ENCODE measurements around the gene KDM2A.
"Not testable (repeated sequence)": the region's sequence is repeated elsewhere in the genome, so short reads cannot be mapped to it uniquely, and the experiment has no call there.

Gene KDM2A

DNA sequence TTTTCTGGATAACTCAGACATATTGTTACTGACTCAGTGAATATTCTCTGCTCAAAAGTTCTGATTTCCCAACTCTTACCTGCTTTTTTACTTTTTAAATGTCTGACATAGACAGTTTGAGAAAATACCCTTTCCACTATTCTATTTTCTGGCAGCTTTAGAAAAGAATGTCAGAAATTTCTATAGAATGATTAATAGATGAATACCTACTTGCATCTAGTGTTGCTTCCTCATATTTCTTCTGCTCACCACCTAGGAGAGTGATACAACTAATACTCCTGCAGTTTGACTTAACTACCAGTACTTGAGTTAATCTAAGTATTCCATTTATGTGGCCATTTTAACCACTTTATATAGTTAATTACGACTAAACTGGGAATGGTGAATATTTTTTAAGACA lies 55.2 kb downstream of the KDM2A start:
- no peak for DNase-seq

DNA sequence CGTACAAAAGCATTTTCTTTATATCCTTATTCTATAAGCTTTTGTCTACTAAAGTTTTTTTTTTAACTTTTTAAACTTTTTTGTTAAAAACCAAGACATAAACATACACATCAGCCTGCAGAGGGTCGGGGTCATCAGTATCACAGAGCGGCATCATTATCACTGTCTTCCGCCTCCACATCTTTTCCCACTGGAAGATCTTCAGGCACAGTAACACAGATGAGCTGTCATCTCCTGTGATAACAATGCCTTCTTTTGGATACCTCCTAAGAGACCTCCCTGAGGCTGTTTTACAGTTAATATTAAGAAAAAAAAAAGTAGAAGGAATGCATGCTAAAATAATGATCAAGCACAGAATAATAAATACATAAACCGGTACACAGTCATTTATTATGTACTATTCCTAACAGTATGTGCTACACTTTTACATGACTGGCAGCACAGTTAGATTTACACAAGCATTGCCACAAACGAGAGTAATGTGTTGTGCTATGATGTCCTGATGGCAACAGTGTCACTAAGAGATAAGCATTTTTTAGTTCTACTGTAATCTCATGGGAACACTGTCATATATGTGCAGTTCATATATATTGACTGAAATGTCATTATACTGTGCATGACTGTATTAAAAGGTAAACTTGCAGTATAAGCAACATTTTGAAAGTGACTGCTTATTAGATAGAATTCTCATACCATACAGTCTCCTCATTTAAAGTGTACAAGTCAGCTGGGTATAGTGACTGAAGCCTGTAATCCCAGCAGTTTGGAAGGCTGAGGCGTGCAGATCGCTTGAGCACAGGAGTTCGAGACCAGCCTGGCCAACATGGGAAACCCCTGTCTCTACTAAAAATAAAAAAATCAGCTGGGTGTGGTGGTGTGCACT lies 58.6 kb downstream of the KDM2A start:
- DNase-seq: no peak

DNA sequence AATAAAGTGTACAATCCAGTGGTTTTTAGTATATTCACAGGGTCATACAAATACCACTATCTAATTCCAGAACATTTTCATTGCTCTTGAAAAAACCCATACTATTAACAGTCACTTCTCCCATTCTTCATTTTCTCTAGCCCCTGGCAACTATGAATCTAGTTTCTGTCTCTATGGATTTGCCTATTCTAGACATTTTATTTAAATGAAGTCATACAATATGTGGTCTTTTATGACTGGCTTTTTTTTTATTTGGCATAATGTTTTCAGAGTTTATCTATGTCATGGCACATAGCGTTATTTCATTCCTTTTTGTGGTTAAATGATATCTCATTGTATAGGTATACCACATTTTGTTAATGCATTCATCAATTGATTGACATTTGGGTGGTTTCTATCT lies 59.4 kb downstream of the KDM2A start:
- DNase-seq: no peak

DNA sequence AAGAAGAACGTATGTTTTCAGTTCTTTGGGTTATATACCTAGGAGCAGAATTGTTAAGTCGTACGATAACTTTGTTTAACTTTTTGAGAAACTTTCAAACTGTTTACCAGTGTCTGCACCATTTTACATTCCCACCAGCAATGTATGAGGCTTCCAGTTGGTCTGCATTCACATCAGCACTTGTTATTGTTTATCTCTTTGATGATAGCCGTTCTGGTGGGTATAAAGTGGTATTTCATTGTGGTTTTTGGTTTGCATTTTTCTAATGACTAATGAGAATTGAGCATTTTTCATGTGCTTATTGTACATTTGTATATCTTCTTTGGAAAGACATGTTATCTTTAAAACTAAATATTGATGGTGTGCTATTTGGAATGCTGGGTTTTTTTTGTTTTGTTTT lies 59.8 kb downstream of the KDM2A start:
- DNase-seq: no peak

DNA sequence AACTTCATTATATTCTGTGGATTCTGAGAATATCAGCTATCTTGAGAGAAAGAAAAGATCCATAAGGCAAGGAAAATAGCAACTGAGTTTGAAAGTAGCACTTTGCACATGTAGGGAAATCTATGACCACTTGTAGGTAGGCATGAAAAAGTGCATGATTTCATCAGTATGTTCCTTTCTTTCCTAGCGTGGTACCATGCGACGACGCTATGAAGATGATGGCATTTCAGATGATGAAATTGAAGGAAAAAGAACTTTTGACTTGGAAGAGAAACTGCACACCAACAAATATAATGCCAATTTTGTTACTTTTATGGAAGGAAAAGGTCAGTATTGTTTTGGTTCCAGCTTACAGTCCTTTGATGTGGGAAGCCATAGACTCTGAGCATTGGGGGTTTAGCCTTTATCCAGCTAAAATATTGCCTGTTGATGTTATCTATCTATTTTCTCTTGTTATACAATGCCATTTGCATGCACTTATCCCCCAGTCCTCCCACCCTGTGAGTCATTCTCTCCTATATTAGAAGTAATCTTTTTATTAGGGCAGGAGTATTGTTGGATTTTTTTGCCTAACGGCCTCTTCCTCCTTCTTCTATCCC lies 60.9 kb downstream of the KDM2A start:
- no peak for DNase-seq

DNA sequence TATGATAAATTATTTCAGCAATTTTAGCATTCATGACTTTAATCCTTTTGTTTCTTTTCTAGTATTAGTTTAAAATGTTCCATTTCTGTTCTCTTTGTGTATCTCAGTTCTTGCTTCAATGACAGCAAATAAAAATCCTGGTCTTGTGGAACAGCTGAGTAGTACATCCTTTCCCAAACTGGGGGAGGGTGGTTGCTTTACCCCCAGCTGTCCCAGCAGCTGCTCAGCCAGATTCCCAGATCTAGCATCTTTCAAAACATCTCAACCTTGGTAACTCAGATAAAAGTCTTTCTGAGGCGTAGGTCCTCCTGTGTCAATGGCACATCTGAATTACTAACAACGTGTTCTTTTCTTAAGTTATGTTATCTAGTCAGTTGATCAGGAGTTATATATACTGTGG lies 75.0 kb downstream of the KDM2A start:
- no peak for DNase-seq

DNA sequence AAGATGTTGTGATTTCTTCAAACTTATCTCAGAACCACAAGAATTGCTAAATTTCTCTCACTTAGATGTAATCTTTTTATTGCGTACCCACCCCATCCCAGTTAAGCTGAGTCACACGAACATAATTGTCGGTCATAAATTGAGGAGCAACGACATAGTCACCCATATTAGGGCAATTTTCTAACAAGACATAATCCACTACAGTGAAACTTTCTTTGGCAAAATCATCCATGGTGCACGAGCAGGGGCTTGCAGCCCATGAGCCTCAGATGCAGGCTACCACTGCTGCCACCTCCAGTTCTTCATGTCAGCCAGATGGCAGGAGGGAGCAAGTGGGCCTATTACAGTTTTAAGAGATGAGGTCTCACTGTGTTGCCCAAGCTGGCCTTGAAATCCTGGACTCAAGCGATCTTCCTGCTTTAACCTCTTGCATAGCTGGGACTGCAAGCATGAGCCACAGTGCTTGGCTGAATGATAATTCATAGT lies 77.0 kb downstream of the KDM2A start:
- DNase-seq: no peak

DNA sequence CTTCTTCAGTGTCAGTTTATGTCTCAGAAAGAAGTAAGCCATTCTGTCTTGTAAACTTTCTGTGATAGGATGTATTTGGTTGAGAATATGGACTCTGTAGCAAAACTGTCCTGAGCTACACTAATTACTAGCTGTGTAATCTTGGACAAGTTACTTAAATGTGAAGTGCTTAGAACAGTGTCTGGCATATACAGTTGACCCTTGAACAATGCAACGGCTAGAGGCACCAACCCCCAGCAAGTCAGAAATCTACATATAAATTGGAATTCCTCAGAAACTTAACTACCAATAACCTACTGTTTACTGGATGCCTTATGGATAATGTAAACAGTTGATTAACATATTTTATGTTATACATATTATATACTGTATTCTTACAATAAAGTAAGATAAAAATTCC lies 78.5 kb downstream of the KDM2A start:
- DNase-seq: no peak

DNA sequence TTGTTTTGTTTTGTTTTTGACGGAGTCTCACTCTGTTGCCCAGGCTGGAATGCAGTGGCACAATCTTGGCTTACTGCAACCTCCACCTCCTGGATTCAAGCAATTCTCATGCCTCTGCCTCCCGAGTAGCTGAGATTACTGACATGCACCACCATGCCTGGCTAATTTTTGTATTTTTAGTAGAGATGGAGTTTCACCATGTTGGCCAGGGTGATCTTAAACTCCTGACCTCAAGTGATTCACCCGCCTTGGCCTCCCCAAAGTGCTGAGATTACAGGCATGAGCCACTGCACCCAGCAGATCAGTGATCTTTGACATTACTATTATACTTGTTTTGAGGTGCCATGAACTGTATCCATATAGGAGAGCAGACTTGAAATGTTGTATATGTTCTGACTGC lies 79.7 kb downstream of the KDM2A start:
- DNase-seq: not testable (repeated sequence)

DNA sequence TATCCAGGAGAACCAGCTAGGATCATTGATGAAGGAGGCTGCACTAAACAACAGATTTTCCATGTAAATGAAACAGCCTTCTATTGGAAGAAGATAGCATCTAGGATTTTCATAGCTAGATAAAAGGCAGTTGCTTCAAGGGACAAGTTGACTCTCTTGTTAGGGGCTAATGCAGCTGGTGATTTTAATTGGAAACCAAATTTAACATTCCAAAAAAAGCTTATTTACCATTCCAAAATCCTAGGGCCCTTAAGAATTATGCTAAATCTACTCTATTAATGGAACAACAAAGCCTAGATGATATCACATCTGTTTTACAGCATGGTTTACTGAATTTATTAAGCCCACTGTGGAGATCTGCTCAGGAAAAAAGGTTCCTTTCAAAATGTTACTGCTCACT lies 80.7 kb downstream of the KDM2A start:
- no peak for DNase-seq

DNA sequence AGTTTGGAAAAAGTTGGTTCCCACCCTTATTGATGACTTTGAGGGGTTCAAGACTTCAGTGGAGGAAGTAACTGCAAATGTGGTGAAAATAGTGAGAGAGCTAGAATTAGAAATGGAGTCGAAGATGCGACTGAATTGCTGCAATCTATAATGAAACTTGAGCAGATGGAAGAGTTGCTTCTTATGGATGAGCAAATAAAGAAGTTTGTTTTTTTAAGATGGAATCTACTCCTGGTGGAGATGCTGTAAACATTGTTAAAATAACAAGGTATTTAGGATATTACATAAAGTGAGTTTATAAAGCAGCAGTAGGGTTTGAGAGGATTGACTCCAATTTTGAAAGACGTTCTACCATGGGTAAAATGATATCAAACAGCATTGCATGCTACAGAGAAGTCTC lies 83.0 kb downstream of the KDM2A start:
- no peak for DNase-seq

DNA sequence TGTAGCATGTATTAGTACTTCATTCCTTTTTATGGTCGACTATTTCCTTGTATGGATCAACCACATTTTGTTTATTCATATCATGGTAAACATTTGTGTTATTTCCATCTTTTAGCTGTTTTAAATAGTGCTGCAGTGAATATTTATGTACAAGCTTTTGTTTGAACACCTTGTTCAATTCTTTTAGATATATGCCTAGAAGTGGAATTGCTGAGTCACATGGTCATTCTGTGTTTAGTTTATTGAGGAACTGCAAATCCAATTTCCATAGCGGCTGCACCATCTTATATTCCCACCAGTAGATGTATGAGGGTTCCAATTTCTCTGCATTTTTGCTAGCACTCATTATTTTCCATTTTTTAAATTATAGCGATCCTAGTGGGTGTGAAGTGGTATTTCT lies 85.8 kb downstream of the KDM2A start:
- no peak for DNase-seq

DNA sequence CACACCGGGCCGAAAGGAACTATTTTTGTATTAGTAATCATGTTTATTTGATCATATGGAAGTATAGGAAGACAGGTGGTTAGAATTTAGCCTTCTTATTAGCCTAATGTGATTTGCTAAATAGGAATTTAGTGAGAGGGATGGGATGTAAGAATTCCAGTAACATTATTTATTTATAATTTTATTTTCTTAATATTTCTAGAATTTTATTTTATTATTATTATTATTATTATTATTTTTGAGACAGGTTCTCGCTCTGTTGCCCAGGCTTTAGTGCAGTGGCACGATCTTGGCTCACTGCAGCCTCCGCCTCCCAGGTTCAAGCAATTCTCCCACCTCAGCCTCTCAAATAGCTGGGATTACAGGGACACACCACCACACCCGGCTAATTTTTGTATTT lies 90.2 kb downstream of the KDM2A start:
- DNase-seq: not testable (repeated sequence)

DNA sequence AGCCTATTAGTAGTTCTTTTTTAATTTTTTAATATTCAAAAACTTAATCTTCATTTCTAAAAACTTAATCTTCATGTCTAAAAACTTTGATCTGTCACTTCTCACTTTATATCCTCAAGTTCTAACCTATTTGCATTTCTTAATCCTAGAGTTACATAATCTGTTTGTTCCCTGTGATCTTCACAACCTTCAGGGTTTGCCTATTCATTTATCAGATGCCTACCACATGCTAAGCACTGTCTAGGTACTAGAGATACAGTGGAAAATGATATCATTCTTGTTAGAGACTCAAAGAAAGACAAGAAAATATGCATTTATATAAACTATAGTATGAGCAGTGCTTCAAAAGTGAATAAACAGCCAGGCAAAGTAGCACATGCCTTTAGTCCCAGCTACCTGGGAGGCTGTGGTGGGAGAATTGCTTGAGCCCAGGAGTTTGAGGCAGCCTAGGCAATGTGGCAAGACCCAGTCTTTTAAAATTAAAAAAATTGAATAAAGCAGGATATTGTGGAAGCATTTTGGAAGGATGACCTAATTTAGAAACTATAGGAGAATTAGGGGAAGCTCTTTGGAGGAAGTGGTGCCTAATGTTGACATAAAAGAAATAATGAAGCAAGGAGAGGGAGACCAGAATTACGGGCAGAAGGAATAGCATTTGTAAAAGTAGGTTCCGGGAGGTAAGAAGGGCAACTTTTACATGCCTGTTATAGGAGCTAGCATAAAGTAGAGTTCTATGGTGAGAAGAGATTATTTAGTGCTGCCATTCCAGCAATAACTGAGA lies 92.8 kb downstream of the KDM2A start:
- DNase-seq: no peak

DNA sequence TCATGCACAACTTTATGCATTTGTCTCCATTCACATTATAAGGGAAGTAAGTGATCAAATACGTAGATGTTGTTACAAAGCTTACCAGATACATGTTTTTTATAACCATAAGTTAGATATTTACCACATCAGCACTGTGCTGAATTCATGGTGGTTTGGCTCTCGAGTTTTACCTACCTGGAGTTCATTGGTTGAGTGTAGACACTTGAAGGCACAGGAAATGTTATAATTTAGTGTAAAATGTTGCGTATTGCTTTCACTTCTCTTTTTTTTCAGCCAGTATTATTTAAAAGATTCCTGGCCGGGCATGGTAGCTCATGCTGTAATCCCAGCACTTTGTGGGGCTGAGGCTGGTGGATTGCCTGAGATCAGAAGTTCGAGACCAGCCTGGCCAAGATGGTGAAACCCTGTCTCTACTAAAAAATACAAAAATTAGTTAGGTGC lies 94.1 kb downstream of the KDM2A start:
- peak; percentile 23 for DNase-seq

DNA sequence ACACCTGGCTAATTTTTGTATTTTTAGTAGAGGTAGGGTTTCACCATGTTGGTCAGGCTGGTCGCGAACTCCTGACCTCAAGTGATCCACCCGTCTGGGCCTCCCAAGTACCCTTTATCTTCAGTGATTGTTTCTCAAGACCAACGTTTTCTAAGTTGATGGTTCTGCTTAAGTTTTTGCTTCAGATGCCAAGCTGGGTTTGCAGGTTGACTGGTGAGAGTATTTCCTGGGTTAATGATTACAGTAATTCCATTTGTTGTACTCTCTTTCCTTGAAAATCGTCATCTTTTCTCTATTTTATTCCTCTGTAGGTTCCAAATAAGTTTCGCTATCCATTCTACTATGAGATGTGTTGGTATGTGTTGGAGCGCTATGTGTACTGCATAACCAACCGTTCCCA lies 108.7 kb downstream of the KDM2A start:
- DNase-seq: no peak

DNA sequence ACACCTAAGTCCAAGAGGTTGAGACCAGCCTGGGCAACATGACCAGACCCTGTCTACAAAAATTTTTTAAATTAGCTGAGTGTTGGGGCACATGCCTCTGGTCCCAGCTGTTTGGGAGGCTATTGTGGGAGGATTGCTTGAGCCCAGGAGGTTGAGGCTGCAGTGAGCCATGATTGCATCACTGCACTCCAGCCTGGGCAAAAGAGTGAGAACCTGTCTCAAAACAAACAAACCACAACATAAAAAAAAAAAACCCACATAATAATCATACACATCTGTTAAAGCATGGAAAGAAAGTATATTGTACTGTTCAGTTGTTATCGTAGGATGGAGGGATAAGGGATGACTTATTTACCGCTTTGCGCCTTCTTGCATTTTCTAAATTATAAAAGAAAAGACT lies 111.3 kb downstream of the KDM2A start:
- no peak for DNase-seq

DNA sequence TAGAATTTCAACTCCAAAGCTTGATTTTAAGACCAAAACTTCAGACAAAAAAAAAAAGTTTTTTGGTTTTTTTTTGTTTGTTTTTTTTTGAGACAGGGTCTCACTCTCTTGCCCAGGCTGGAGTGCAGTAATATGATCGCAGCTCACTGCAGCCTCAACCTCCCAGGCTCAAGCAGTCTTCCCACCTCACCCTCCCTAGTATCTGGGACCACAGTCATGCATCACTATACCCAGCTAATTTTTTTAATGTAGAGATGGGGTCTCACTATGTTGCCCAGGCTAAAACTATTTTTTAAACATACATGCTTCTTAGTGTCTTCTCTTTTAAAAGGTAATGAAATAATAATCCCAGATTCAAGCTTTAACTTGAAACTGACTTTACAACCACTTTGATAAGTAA lies 111.8 kb downstream of the KDM2A start:
- DNase-seq: no peak

DNA sequence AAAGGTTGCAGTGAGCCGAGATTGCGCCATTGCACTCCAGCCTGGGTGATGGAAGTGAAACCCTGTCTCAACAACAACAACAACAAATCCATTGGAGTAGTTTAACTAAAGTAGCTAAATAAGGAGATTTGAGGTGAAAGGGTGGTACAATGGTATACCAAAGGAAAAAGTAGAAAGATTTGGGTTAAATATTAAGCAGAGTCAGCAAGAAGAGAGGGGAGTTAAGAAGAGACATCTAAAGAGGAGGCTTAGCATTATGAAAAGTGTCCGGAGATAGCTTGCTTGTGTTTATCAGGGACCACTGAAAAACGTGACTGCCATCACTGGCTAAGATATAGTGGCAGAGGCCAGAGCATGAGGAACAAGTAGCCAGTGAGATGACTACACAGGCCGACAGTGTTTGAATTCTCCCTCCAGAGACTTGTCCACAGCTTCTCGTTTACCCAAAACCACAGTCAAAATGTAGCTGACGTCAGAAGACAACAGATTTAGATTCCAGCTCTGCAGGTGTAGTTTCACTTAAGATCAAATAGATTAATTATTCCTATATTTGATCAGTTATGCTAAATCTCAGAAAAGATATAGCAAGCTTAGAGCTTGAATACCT lies 114.6 kb downstream of the KDM2A start:
- no peak for DNase-seq

DNA sequence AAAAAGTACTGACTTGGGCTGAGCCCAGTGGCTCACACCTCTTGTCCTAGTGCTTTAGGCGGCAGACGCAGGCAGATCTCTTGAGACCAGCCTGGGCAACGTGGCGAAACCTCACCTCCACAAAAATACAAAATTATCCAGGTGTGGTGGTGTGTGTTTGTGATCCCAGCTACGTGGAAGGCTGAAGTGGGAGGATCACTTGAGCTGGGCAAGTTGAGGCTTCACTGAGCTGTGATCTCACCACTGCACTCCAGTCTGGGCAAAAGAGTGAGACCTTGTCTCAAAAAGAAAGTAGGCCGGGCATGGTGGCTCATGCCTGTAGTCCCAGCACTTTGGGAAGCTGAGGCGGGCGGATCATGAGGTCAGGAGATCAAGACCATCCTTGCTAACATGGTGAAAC lies 115.5 kb downstream of the KDM2A start:
- DNase-seq: not testable (repeated sequence)

DNA sequence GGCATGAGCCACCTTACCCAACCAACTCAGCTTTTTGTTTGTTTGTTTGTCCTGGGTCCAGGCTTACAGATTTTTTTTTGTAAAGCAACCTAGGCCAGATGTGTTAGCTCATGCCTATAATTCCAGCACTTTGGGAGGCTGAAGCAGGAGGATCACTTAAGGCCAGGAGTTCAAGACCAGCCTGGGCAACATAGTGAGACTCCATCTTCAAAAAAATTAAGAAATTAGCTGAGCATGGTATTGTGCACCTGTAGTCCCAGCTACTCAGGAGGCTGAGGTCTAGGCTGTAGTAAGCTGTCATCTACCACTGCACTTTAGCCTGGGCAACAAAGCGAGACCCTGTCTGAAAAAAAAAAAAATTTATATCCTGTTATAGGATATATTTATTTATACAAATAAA lies 118.5 kb downstream of the KDM2A start:
- no peak for DNase-seq

DNA sequence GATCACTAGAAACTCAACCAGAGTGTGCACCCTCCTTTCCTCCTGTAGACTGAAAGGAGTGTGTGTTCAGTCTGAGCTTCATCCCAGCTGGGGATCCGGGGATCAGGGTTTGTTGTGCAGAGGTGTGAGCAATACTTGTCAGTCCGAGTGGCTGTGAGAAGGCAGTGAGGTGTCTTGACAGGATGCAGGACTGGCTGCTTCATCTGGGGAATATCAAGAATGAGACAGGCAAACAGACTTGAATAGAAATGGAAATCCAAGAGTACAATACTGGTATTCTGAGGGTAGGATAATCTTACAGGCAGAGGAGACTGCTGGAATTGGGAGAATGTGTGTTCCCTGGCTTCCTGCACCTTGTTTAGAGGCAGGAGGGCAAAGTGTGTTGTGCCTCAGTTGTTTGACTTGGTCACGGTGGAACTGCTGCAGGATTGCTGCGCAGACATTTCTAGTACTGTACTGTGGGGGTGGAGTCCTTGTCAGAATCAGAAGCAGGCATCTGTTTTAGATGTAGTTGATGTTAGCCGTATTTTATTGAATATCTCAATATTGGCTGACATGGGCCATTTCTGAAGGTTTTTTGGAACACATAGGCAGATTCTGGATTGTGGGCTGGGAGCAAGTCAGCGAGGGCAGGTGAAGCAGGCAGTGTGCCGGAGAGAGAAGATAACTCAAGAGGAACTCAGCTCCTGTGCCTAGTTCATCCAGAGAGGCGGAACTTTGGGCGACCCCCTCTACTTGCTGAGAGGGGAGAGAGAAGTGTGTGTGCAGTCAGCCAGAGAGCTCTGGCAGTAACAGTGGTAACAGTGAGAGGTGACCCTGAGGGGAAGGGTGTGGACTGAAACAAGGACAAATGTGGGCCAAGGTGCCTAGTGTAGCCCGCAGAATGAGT lies 120.1 kb downstream of the KDM2A start:
- DNase-seq: no peak

Data from CD4-positive, alpha-beta T cell treated with Interleukin-15 for 1 hour (primary cell).